Measurements from ENCODE around the gene CLCN1.

- TF ChIP-seq CTCF (IDR thresholded peaks at IDR 0.05): no peak
- TF ChIP-seq POLR2A (IDR thresholded peaks at IDR 0.05; ENCODE audit: low read depth): no peak
- TF ChIP-seq POLR2AphosphoS5 (IDR thresholded peaks at IDR 0.05): no peak
Measured at GRCh38 chr7:143308632-143309031, 7.3 kb upstream of the CLCN1 start.

All from esophagus muscularis mucosa (tissue), 3 donors.